Stimulated activated naive CD4-positive, alpha-beta T cell (primary cell): ENCODE data around the gene AFDN.
"Not testable (repeated sequence)": the region's sequence is repeated elsewhere in the genome, so short reads cannot be mapped to it uniquely, and the experiment has no call there.

Source experiments
- DNase-seq, 6 experiments: peaks; one replicate each; lab custom pipeline; 2025; lab: John Stamatoyannopoulos, UW

The AFDN gene

DNA sequence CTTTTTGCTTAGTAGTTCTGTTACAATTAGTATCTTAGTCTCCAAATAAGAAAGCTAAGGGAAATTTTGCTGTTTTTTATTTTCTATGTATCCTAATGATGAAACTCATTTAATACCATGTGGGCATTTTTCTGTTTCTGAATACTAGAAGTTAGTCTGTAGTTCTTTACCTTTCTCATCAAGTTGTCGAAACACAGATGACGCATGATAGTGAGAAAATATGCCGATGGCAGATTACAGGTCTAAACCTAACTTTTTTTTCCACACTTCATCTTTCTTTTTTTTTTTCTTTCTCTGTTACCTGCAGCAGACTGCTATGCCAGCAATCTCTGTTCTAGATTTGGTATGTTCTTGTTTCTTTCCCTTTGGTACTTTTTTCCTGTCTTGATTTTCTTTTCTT, 127.4 kb downstream of the AFDN start:
- no peak for DNase-seq

DNA sequence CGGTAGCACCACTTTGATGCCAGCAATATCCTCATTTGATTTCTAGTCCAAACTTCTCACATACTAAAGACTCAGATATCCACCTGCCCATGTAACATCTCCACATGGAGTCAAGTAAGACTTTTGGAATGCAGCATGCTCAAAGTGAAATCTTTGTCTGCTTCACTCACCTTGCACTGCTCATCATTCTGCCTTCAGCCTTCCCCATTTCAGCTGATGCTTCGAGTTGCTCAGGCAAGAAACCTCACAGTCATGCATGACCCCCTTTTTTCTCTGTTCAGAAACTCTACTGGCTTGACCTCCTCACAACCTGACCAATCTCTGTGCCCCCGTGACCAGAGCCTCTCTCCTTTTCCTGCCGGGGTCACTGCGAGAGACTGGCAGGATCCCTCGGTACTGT, 129.8 kb downstream of the AFDN start:
- DNase-seq: no peak

DNA sequence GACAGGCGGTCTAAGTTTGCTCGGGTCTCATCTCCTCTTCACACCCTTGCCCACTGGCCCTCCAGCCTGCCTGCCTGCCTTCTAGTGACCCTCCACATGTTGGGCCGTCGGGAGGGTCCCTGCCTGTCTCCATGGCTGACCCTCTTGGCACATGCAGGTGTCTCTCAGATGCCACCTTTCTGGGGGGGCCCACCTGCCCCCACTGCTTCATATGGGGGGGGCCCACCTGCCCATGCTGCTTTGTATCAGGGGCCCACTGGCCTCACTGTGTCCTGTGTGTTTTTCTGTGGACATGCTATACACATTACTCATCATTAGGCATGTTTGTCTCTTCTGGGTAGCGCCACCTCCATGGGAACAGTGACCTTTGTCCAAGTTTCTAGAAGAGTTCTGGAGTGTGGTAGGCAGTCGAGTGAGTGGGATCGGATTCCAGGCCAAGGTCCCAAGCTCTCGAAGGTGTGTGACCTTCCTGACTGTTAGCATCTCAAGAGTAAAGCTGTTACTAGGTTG, 130.3 kb downstream of the AFDN start:
- no peak for DNase-seq

DNA sequence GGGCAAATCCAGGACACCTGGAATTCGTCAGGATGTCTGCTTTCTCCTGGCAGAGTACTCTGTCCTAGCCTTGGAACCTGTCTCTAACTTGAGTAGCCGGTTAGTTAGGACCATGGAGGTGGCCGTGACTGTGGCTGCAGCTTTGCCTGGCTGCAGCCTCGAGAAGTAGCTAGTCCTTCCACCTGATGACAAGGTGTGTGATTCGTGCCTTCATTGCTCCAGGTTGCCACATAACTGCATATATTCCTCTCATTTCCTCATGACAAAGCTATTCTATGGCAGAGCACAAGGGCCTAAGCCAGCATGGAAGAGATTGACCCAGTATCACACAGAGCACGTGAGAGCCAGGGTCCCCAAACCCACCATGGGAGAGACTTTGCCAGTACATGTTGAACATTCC, 130.9 kb downstream of the AFDN start:
- no peak for DNase-seq

DNA sequence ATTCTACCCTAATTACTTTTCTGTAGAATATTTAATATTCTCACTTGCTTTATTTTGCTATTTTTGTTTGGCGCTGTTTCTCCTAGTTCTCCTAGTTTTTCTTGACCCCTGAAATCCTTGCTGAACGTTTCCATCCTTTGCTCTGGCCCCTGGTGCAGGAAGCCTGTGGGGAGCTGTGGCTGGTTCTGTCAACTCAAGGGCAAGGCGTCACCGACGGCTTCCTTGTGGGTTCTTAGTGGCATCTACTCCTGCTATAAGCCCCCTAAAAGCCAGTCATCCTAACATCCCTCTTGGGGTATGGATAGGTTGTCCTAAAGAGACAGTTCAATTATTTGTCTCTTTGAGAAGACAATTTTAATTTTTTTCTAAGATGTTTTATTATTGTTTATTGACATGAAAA, 133.9 kb downstream of the AFDN start:
- DNase-seq: no peak

DNA sequence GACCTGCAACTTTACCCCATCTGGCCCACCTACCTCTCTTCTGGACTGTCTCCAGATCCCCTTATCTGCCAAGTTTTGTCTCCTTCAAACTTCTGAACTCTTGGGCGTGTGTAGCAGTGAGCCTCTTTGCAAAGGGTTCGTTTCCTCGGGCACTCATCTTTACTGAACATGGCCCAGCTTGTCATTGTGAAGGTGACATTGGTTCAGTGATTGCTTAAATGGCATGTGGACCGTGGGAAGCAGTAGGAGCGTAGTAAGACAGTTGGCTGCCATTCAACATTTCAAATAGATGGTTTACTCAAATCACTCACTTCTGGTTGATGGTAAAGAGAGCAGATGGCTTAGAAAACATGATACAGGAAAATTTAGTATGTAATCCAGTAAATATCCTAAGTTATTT, 136.0 kb downstream of the AFDN start:
- no peak for DNase-seq

DNA sequence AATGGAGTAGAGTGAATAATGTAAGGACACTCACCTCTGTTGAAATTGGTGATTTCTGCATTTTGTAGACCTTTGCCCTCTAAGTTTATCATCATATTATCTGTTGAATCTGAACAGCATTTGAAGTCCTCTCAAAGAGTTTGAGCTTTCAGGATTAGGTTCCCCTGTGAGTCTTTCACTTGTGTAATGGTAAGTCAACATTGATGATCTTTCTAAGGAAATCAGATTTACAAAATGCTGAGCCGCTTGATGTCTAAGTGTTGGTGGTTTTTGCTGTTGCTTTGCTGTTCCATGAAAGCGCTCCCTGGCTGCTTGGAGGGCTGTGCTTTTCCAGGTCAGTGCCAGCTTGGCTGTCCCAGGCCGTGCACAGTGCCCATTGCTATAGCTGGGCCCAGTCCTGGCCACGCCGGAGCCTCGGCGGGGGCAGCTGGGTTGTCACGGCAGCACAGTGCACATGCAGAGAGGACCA, 136.9 kb downstream of the AFDN start:
- DNase-seq: no peak

DNA sequence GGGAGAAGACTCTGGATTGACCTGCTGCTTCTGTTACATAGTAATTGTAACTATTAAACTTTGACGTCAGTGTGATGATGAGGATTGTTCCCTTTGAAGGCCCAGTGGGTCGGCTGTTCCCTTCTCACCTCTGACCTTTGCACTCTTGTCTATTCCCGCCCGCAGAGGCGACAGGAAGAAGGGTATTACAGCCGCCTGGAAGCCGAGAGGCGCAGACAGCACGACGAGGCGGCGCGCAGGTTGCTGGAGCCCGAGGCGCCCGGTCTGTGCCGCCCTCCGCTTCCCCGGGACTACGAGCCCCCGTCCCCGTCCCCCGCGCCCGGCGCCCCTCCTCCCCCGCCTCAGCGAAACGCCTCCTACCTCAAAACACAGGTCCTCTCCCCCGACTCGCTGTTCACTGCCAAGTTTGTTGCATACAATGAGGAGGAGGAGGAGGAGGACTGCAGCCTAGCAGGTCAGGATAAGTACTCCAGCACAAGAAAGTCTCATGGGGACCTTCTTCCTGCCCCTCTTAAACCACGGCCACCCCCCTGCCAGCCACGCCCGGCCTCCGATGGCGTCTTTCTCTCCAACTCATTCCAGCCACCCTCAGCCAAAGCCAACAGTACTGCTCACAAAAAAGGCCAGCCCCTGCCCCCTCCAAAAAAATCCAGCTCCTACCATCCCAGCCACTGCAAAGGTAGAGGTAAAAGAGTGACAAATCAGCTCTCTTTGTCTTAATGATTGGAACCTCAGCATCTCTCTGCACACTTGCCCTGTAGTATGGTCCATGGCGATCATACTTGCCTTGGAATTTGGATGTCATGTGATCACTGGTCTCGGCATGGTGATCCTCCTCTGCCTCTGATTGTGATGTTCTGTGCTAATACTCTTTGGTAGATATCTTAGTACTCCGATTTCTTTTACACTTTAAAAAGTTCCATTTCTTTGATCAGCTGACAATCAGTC, 139.2 kb downstream of the AFDN start:
- no peak for DNase-seq

DNA sequence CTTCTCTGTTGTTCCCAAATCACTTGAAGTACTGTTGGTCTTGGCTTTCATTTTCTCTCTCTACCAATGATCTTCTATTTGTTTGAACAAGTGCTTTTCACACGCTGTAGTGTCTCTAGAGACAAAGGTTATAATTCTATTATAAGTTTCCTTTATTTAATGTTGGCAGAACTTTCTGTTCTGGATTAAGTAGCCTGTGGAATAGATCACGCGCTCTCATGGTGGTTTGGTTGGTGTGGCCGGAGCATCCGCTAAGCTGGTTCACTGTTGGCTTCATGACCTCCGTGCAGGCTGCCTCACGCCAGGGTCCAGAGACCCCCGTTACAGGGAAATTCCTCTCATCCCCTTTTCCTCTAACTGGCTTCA, 139.8 kb downstream of the AFDN start:
- no peak for DNase-seq

DNA sequence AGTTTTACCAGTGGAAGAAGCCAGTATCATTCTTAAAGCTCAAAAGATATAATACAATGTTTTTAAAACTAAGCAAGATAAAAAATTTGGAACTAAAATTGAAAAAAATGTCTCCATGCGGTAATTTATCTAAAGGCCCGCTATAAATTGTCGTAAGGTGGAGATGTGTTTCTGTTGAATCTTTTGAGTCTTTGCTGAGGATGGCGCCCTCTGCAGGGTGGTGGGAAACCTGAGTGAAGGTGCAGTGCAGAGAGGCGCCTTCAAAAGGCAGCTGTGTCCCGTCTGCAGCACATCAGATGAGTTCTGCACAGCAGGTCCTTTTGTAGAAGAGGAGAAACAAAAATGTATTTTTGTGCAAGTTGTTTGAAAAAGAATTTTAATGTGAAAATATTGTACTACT, 141.4 kb downstream of the AFDN start:
- no peak for DNase-seq

DNA sequence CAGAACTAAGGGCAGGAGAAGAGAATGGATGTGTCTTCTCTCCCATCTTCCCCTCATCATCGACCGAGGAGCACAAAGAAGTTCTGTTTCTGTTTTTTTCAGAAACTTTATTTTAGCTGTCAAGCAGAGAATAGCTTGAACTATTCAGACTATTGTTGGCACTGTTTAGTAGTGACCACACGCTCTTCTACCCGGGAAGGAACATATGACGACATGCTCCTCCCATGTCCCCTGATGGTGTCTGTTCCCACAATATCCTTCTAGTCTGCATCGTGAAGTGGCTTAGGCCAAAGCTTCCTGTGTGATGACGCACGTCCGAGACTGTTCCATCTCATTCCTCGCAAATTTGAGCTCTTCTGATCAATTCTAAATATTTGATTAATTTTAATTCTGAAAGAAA, 143.5 kb downstream of the AFDN start:
- no peak for DNase-seq

DNA sequence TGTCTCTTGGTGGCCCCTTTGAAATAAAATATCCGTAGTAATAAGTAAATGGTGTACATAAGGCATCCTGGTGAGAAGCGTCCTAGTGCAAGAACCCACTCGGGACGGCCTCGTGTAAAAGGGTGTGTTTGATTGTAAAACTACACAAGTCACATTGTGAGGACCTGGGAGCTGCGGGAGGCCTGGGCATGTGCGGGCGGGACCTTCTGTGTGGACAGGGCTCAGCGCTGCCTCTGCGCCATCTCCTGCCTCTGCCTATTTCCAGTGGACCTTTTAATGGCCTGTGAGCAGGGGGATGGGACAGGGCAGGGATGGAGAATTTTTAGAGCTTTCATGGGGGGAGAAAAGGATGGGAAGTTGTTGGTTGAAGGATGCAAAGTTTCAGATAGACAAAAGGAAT, 145.5 kb downstream of the AFDN start:
- DNase-seq: no peak

DNA sequence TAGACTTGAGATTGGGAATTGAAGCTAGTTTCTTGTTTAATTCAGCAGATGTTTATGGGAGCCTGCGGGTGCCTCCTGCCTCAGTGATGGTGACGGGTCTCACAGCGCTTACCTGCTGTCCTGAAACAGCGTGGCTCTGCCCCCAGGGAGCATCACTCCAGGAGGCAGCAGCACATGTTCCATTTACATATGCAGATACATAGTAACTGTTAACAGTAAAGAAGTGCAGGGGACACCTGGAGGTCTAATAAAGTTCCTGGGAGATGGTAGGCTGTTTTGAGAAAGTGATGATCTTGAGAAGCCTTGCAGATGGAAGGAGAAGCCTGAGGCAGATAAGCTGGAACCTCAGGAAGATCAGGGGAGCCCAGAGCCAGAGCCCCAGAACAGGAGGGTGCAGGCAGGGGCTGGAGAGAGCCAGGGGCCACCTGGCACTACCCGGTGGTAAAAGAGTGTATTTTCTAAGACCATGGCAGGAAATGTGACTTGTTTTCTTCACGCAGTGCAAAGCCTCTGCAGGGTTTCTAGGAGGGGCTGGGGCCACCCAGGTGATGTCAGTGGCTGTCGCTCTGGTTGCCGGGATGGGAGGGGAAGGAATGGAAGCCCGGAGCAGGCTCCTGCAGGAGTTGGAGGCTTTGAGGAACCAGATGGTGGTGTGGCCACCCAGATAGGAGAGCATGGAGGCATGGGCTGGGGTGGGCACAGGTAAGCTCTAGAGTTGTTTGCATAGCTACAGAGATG, 146.6 kb downstream of the AFDN start:
- DNase-seq: no peak

DNA sequence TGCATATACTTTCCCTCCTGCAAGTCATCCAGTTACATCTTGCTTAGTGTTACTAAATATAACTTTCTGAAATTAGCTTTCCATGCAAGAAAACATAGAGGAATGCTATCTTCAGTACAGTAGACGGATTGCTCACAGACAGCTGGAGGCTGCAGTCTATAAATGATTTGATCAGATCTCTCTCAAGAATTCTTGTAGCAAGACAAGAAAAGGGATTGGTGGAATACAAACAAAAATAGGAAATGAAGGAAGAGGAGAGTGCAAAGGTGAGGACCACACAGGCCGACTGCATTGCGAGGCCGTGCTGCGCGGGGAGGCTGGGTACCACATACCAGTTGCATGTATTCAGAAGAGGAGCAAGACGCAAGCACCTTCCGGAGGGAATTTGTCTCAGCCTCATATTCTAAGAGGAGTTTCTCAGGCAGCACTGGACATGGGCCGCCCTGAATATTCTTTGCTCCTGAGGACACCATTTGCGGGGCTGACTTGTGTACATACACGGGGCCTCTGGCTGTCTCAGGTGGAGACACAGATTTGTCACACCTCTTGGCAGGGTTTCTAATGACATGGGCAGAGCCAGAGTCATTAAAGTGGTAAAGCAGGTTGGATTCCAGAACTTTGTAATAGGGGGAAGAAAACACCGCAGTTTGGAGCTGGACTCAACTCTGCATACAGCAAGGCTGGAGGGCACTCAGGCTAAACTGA, 148.1 kb downstream of the AFDN start:
- DNase-seq: no peak

DNA sequence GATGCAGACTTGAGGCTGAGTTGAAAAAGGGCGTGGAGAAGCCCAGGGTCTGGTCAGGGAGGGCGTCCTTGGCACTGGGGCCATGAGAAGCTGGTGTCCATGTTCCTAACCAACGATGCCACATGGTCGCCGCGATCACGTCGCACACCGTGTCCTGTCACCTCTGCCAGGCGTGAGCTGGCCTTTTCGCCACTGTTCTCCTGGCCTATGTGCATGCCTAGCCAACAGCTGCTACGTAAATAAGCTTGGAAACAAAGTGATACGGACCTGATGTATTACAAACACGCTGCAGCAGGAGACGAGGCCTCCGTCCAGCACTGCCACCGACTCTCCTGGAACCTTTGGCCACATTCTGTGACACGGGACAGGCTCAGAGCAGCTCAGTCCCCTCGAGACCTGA, 148.7 kb downstream of the AFDN start:
- DNase-seq: no peak

DNA sequence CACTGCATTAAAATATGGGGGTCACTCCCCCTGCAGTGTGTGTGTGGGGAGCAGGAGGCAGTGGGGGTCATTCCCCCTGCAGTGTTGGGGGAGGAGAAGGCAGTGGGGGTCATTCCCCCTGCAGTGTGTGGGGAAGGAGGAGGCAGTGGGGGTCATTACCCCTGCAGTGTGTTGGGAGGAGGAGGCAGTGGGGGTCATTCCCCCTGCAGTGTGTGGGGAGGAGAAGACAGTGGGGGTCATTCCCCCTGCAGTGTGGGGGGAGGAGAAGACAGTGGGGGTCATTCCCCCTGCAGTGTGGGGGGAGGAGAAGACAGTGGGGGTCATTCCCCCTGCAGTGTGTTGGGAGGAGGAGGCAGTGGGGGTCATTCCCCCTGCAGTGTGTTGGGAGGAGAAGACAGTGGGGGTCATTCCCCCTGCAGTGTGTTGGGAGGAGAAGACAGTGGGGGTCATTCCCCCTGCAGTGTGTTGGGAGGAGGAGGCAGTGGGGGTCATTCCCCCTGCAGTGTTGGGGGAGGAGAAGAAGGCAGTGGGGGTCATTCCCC, 149.5 kb downstream of the AFDN start:
- not testable (repeated sequence) for DNase-seq

DNA sequence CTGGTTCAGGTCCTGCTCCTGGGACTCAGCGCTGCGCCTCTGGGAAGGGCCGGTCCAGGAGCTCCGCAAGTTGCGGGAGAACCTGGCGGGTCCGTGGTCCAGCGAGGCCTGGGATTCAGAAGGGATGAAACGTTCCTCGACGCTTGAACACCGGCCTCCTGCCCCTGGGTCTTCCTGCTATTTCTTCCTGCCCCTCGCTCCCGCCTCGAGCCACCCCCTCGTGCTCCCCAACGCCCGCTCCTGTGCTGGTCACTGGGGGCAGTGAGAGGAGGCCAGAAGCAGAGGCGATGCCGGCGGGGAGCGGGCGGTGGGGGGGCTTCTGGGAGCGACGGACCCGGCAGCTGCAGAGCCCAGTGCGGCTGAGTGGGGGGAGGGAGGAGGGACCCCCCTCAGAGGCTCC, 150.0 kb downstream of the AFDN start:
- no peak for DNase-seq

DNA sequence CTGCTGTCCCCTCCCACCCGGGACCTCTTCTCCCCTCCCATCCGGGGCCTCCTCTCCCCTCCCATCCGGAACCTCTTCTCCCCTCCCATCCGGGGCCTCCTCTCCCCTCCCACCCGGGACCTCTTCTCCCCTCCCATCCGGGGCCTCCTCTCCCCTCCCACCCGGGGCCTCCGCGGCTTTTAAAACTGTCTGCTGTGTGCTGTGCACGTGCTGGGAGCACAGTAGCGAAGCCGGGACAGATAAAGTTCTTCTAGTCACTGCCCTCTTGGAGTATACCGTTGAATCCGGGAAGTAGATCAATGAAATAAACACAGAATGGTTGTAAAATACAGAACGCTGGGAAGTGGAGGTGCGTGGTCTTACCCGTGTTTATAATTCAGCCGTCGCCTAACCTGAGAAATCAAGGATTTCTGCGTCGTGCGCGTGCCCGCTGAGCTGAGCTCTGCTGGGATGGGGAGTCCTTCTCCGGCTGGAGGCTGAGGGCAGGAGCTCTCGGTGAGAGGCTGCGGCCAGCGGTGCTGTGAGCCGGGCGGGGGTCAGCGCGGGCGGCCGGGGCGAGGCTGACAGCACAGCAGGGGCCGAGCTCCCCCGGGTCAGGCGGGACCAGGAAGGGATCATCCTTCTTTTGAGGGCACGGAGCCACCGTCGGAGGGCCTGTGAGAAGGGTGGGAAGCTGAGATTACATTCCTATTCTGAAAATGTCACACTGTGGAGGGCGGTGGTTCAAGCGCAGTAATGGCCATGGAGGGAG, 151.2 kb downstream of the AFDN start:
- DNase-seq: no peak

DNA sequence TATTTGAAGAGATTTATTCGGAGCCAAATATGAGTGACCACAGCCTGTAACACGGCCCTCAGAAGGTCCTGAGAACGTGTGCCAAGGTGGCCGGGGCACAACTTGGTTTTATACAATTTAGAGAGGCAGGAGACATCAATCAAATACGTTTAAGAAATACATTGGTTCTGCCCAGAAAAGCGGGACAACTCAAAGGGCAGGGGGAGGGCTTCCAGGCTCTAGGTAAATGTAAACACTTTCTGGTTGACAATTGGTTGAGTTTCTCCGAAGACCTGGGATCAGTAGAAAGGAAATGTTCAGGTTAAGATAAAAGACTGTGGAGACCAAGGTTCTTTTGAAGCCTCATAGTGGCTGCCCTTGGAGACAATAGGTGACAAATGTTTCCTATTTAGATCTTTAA, 151.9 kb downstream of the AFDN start:
- no peak for DNase-seq

DNA sequence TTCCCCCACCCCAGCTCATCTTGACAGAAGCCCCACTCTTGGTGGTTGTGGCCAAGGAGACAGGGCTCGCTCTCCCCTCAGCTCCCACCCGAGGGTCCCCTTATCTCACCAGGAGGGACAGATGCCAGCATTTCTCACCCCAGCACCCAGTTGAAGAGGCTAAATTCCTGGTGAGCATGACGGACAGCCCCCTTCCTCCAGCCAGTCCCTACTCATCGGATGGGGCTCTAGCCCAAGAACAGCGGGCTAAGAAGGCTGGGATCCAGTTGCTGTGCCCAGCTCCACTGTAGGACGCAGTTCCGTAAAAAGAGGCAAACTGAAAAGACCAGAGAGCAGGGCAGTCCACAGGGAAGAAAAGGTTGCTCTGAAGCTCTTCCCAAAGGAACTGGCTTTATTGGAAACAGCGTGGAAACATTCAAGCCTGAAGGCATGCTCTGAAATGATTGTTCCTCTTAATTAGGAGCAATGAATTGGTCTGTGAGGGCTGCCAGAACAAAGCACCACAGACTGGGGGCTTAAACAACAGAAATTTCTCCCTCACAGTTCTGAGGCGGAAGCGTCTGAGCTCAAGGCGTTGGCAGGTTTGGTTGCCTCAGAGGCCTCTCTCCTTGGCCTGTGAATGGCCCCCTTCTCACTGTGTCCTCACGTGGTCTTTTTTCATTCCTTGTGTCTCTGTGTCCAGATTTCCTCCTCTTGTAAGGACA, 152.9 kb downstream of the AFDN start:
- no peak for DNase-seq
